ENCODE results near the gene OLFML3. TPM values are rescaled to one million over a fixed set of nuclear protein-coding genes. Genes with fewer than 3 reads are reported as not detected.
"Not testable (repeated sequence)": the region's sequence is repeated elsewhere in the genome, so short reads cannot be mapped to it uniquely, and the experiment has no call there.

Gene OLFML3
- total RNA-seq, 6 experiments from 2014 or later = 1.8 to 13.8 (median 6.6) TPM

GRCh38 chr1:113947388-113948107, 31.7 kb upstream of the OLFML3 start:
- ATAC-seq = peak in 2 of 4 donors; percentile 18 to 51
- intact Hi-C loops (cut with DNase I) = no loop called here
- no peak for DNase-seq

GRCh38 chr1:113948151-113948550, 31.1 kb upstream of the OLFML3 start:
- H3K4me3 ChIP-seq; H3K9me3 ChIP-seq; DNase-seq; H3K27me3 ChIP-seq; H3K36me3 ChIP-seq; intact Hi-C loops (cut with DNase I): not testable (repeated sequence)
- H3K27ac ChIP-seq = peak overlapping the region in 1 of 3 donors; percentile 16
- peaks cover 0 to 38% (median 22%) of the 10 kb centered on the region in 4 donors for H3K4me1 ChIP-seq
- 65% methylated on average over 4 of the region's 4 CpGs for WGBS (ENCODE audit: insufficient coverage, low coverage, low lambda C conversion rate, missing lambda C conversion rate)
- ATAC-seq = peak in 3 of 4 donors; percentile 21 to 38 (median 22)

More at GRCh38 chr1:113947388-113948107, 31.7 kb upstream of the OLFML3 start:
- WGBS (ENCODE audit: insufficient coverage, low coverage, low lambda C conversion rate, missing lambda C conversion rate) = 15% methylated on average over 3 of the region's 3 CpGs
- peaks cover 0 to 38% (median 22%) of the 10 kb centered on the region in 4 donors for H3K4me1 ChIP-seq
- H3K27me3 ChIP-seq = no peaks in the 10 kb centered on the region
- no peaks in the 10 kb centered on the region for H3K36me3 ChIP-seq
- no peak for TF ChIP-seq CTCF (IDR thresholded peaks at IDR 0.05)
- TF ChIP-seq POLR2A (IDR thresholded peaks at IDR 0.05) = no peak
- no peak overlapping the region for H3K4me3 ChIP-seq
- no peaks in the 10 kb centered on the region for H3K9me3 ChIP-seq
- H3K27ac ChIP-seq = peak overlapping the region in 2 of 3 donors; percentile 2 to 16

GRCh38 chr1:113949007-113949406, 30.3 kb upstream of the OLFML3 start:
- intact Hi-C loops (cut with DNase I) = no loop called here

GRCh38 chr1:113950908-113951307, 28.4 kb upstream of the OLFML3 start:
- DNase-seq (no peak), ATAC-seq (no peak)
- peaks cover 0 to 1% (median 0%) of the 10 kb centered on the region in 4 donors for H3K36me3 ChIP-seq
- H3K9me3 ChIP-seq = no peaks in the 10 kb centered on the region
- 100% methylated on average over 1 of the region's 1 CpG for WGBS (ENCODE audit: insufficient coverage, low coverage, low lambda C conversion rate, missing lambda C conversion rate)
- H3K27me3 ChIP-seq = no peaks in the 10 kb centered on the region
- H3K4me3 ChIP-seq = no peak overlapping the region
- H3K27ac ChIP-seq = no peak overlapping the region
- H3K4me1 ChIP-seq = peaks cover 0 to 38% (median 19%) of the 10 kb centered on the region in 4 donors
- intact Hi-C loops (cut with DNase I) = no loop called here
- no peak for TF ChIP-seq POLR2A (IDR thresholded peaks at IDR 0.05)
- TF ChIP-seq CTCF (IDR thresholded peaks at IDR 0.05) = no peak

More at GRCh38 chr1:113949007-113949406, 30.3 kb upstream of the OLFML3 start:
- Histone ChIP-seq H3K27me3 (no peaks in the 10 kb centered on the region), H3K9me3 (no peaks in the 10 kb centered on the region), H3K27ac (peak overlapping the region in 1 of 3 donors; percentile 16), H3K4me1 (peaks cover 0 to 38% (median 22%) of the 10 kb centered on the region in 4 donors), H3K4me3 (no peak overlapping the region), H3K36me3 (no peaks in the 10 kb centered on the region)
- WGBS (ENCODE audit: insufficient coverage, low coverage, low lambda C conversion rate, missing lambda C conversion rate) = 43% methylated on average over 5 of the region's 5 CpGs
- TF ChIP-seq POLR2A (IDR thresholded peaks at IDR 0.05) (no peak), CTCF (IDR thresholded peaks at IDR 0.05) (peak; percentile 18 to 58 (median 29))
- peak; percentile 46 to 75 (median 67) for ATAC-seq
- DNase-seq = peak; percentile 29 to 72 (median 68)

GRCh38 chr1:113951719-113952118, 27.6 kb upstream of the OLFML3 start:
- TF ChIP-seq CTCF (IDR thresholded peaks at IDR 0.05) (no peak), POLR2A (IDR thresholded peaks at IDR 0.05) (no peak)
- H3K27me3 ChIP-seq = no peaks in the 10 kb centered on the region
- DNase-seq (no peak), ATAC-seq (no peak)
- H3K27ac ChIP-seq = no peak overlapping the region
- H3K4me1 ChIP-seq = peaks cover 0 to 30% (median 13%) of the 10 kb centered on the region in 4 donors
- peaks cover 0 to 6% (median 3%) of the 10 kb centered on the region in 4 donors for H3K36me3 ChIP-seq
- H3K9me3 ChIP-seq = no peaks in the 10 kb centered on the region
- WGBS (ENCODE audit: insufficient coverage, low coverage, low lambda C conversion rate, missing lambda C conversion rate) = 100% methylated on average over 2 of the region's 2 CpGs
- H3K4me3 ChIP-seq = no peak overlapping the region
- intact Hi-C loops (cut with DNase I) = no loop called here

Measured in right lobe of liver (tissue), 6 donors.